Esophagus muscularis mucosa (tissue), 4 donors: ENCODE results near the gene FAM98A.

Source experiments
- EP300 ChIP-seq: sonication (generic); formaldehyde crosslinking; IDR thresholded peaks from one replicate; pipeline ENCODE4 v1.6.1; 2017; ENCODE audit warnings: antibody characterized with exemption
- POLR2A ChIP-seq: fragments of 450-650 bp; IDR thresholded peaks from one replicate; pipeline ENCODE4 v1.6.1; 2017; ENCODE audit warnings: antibody characterized with exemption, moderate library complexity, mild to moderate bottlenecking, low read depth
- TF ChIP-seq, protein P1 (sequence below), 3 experiments: fragments of 200-600 bp in 2 of 3; fragments of 450-650 bp in 1 of 3; sonication (generic) in 2 of 3; IDR thresholded peaks; one replicate each; pipeline ENCODE4 v1.5.1; 2017 to 2019; ENCODE audit warnings: antibody characterized with exemption in 3 of 3, mild to moderate bottlenecking in 2 of 3, moderate library complexity in 1 of 3

- TF ChIP-seq, protein P1, sequence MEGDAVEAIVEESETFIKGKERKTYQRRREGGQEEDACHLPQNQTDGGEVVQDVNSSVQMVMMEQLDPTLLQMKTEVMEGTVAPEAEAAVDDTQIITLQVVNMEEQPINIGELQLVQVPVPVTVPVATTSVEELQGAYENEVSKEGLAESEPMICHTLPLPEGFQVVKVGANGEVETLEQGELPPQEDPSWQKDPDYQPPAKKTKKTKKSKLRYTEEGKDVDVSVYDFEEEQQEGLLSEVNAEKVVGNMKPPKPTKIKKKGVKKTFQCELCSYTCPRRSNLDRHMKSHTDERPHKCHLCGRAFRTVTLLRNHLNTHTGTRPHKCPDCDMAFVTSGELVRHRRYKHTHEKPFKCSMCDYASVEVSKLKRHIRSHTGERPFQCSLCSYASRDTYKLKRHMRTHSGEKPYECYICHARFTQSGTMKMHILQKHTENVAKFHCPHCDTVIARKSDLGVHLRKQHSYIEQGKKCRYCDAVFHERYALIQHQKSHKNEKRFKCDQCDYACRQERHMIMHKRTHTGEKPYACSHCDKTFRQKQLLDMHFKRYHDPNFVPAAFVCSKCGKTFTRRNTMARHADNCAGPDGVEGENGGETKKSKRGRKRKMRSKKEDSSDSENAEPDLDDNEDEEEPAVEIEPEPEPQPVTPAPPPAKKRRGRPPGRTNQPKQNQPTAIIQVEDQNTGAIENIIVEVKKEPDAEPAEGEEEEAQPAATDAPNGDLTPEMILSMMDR (IDR thresholded peaks at IDR 0.05): no peak
- no peak for TF ChIP-seq POLR2A
- no peak for TF ChIP-seq EP300
Measured at GRCh38 chr2:33581872-33582271, 17.2 kb downstream of the FAM98A start.
